AG09309 (cell line): ENCODE results near the gene CNOT1.
A peak's percentile ranks its signal among the peaks of the same experiment; 100 is the strongest.

Experiments
- DNase-seq: peaks from one replicate; pipeline ENCODE4 v3.0.0-alpha.2; 2010; ENCODE audit warnings: low read depth
- H3K4me3 ChIP-seq: 2 replicates; pipeline ENCODE4 v1.5.1; 2011; ENCODE audit warnings: mild to moderate bottlenecking, low read depth, low read length, moderate library complexity; ENCODE audit not compliant: control insufficient read depth
- TF ChIP-seq, protein P1 (sequence below): IDR thresholded peaks from 2 replicates; pipeline ENCODE4 v1.5.1; 2011; ENCODE audit warnings: mild to moderate bottlenecking, low read depth, low read length, inconsistent platforms; ENCODE audit not compliant: insufficient read depth, control insufficient read depth; ENCODE audit errors: missing control alignments

The CNOT1 gene

DNA sequence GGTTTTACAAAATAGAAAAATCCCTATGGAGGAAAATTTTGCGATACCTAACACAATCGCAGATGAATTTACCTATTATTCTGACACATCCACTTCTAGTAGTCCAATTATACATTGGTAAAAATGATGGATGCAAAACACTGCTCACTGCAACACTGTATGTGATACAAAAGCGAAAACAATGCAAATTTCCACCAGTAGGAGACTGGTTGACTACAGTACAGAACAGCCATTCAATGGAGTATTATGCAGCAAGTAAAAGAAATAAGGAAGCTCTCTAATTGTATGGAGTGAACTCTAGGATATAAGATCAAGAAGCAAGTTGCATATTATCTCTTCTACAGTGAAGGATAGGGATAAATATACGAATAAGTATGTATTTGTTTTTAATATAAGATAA, 65.9 kb downstream of the CNOT1 start:
- H3K4me3 ChIP-seq, result no peak overlapping the region
- TF ChIP-seq, protein P1, sequence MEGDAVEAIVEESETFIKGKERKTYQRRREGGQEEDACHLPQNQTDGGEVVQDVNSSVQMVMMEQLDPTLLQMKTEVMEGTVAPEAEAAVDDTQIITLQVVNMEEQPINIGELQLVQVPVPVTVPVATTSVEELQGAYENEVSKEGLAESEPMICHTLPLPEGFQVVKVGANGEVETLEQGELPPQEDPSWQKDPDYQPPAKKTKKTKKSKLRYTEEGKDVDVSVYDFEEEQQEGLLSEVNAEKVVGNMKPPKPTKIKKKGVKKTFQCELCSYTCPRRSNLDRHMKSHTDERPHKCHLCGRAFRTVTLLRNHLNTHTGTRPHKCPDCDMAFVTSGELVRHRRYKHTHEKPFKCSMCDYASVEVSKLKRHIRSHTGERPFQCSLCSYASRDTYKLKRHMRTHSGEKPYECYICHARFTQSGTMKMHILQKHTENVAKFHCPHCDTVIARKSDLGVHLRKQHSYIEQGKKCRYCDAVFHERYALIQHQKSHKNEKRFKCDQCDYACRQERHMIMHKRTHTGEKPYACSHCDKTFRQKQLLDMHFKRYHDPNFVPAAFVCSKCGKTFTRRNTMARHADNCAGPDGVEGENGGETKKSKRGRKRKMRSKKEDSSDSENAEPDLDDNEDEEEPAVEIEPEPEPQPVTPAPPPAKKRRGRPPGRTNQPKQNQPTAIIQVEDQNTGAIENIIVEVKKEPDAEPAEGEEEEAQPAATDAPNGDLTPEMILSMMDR, result no peak
- DNase-seq, result no peak

DNA sequence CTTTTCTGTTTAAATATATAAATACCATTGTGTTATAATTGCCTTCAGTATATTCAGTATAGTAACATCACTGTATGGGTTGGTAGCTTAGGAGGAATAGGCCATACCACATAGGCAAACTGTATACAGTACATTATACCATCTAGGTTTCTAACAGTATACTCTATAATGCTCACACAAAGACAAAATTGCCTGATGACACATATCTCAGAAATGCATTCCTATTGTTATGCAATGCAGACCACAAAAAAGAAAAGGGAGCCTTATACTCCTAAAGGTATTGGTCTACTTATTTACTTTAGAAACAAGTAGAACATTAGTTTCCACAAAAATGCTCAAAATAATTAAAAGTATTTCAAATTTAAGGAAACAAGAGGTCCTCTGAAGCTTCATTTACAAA, 66.4 kb downstream of the CNOT1 start:
- DNase-seq, result peak; percentile 11
- H3K4me3 ChIP-seq, result no peak overlapping the region
- TF ChIP-seq, protein P1, result no peak

DNA sequence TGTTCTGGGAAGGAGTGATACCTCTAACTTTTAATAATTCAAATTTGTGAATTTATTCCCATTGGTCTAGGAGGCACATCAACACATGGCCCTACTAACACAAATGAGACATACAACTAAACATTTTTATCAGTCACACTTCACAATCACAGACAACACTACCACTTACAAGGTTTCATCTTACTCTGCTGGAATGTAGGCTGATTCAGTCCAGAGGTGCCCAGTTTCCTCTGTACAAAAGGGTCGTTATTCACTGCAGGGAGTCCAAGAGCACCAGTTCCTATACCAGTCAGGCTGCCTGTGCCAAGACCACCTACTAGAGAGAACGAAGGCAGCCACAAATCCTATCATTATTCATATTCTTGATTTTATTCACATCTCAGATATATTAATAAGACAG, 72.9 kb downstream of the CNOT1 start:
- H3K4me3 ChIP-seq, result no peak overlapping the region
- TF ChIP-seq, protein P1, result no peak
- DNase-seq, result no peak

DNA sequence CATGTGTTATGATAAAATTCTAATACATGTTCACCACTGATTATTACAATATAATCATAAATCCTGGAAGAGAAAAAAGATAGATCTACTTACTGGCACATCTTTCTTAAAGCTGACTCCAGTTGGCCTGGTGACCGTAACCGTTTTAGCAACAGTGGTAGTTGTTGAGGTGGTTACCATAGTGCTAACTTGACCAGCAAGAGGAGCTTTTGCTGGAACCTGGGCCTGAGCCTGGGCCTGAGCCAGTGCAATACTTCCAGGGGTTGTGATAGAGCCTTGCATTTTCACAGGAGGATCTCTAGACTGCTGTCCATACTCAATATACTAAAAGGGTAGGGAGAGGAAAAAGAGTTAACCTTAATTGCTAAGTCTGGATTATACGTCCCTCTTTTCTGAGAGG, 78.1 kb downstream of the CNOT1 start:
- H3K4me3 ChIP-seq, result no peak overlapping the region
- DNase-seq, result no peak
- TF ChIP-seq, protein P1, result no peak

DNA sequence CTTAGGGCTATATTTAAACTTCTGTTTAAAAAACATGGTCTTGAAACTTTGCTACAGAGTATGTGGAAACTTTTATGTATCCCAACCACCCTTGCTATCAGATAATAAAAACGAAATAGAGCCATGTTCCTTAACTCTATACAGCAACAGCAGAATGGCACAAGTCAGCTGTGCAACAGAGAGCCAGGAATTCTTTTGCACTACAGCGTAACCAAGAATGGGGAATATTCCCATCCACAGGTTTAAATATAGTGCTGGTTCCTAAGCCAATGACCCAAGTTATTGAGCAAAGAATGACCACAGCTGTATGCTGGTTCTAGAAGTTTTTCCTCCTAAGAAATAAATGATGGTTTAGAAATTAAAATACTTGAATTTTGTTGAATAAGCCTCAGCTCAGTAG, 81.2 kb downstream of the CNOT1 start:
- TF ChIP-seq, protein P1, result no peak
- no peak for DNase-seq
- H3K4me3 ChIP-seq, result no peak overlapping the region

DNA sequence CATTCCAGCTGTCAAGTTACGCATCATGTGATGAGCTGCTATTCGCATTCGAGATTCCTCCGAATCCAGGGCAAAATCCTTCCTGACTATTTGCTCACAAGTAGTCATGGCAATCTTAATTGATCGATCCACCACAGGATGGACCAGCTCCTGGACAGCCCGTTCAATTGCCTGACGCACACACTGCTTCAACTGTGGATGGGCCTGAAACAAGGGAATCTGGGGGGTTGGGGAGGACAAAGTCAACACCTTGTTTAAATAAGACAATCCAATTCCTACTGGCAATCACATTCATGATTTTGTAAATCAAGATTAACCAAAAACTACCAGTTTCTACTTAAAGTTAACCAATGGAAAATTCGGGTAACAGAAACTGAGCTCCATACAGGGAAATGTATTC, 85.9 kb downstream of the CNOT1 start:
- TF ChIP-seq, protein P1, result no peak
- no peak for DNase-seq
- no peak overlapping the region for H3K4me3 ChIP-seq

DNA sequence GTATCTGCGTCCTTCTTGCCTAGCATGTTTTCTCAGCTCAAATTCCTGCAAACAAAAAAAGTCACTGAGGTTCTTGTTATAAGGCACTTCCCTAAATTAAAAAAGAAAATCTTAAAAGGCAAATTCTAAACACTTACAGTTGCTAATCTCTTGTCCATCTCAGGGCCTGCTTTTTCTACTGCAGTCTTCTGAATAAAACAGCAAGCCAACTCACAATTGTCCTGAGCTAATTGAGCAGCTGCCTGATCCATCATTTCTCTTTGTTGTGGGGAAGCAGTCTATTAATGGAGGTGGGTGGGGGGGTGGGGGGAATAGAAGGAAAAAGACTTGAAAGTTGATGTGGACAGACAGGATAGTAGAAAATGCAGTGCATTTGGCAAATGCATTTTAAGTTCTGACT, 87.3 kb downstream of the CNOT1 start:
- no peak for DNase-seq
- no peak overlapping the region for H3K4me3 ChIP-seq
- TF ChIP-seq, protein P1, result no peak
